H1 (cell line): ENCODE results near the gene MPP2. TPM values are rescaled to one million over a fixed set of nuclear protein-coding genes. Genes with fewer than 3 reads are reported as not detected.

ENCODE experiments used
- CREB1 ChIP-seq: IDR thresholded peaks from 2 replicates; pipeline ENCODE4 v1.6.1; 2012; ENCODE audit warnings: inconsistent platforms
- FOSL1 ChIP-seq: IDR thresholded peaks from 2 replicates; pipeline ENCODE4 v1.6.1; 2011; ENCODE audit warnings: mild to moderate bottlenecking, low read depth, low read length, moderate library complexity; ENCODE audit not compliant: insufficient read depth
- KDM1A ChIP-seq: fragments of 200-600, 300-600 bp; sonication (generic); IDR thresholded peaks from 2 replicates; pipeline ENCODE4 v1.7.1; 2016; ENCODE audit warnings: mild to moderate bottlenecking, low read length, borderline replicate concordance
- MAFK ChIP-seq: IDR thresholded peaks from 2 replicates; pipeline ENCODE4 v1.6.1; 2012; ENCODE audit warnings: low read depth, mild to moderate bottlenecking, improper control_type of control experiment, low read length
- TAF1 ChIP-seq: IDR thresholded peaks from 2 replicates; pipeline ENCODE4 v1.6.1; 2011; ENCODE audit warnings: mild to moderate bottlenecking, low read depth, low read length
- TEAD4 ChIP-seq: IDR thresholded peaks from 2 replicates; pipeline ENCODE4 v1.6.1; 2012; ENCODE audit warnings: low read depth, low read length, inconsistent platforms, mixed read lengths
- USF2 ChIP-seq: IDR thresholded peaks from 2 replicates; pipeline ENCODE4 v1.6.1; 2011; ENCODE audit warnings: low read length, improper control_type of control experiment
- polyA plus RNA-seq, 7 experiments: library from polyadenylated mRNA; depleted of rRNA in 3 of 7; stranded (reverse) in 5 of 7; unstranded in 2 of 7; fragments of >200 nt in 5 of 7; fragments of 200-250 nt in 2 of 7; gene quantifications; 1 replicate in 5 of 7; 2 replicates in 1 of 7; 4 replicates in 1 of 7; pipeline versions ENCODE4 v1.2.1 to v1.2.3, GENCODE V29; 2011 to 2013; ENCODE audit warnings: missing spikeins in 2 of 7, mixed read lengths in 2 of 7
- total RNA-seq: library from RNA; stranded (reverse); fragmentation: NEBNext Ultra II Directional; extraction: Animal tissue kit (Norgen Biotek cat#: 25700); gene quantifications from 2 replicates; pipeline ENCODE4 v1.2.1, GENCODE V29; 2021

The MPP2 gene
- total and polyA plus RNA-seq, 2 of the 8 experiments (the other 6 are each of a cell fraction or from before 2014, with no cell fraction given), result 30.9 to 34.1 TPM

GRCh38 chr17:43860927-43861622, 46.3 kb downstream of the MPP2 start (continued):
- no peak for TF ChIP-seq USF2
- no peak for TF ChIP-seq CREB1
- no peak for TF ChIP-seq FOSL1
- TF ChIP-seq TEAD4, result no peak
- no peak for TF ChIP-seq TAF1
- no peak for TF ChIP-seq MAFK
- no peak for TF ChIP-seq KDM1A
